GM12878 (cell line): ENCODE results near the gene RTP3. TPM values are rescaled to one million over a fixed set of nuclear protein-coding genes. Genes with fewer than 3 reads are reported as not detected.
A peak's percentile ranks its signal among the peaks of the same experiment; 100 is the strongest.

Source experiments
- ATAC-seq: fragments of 200-7000 bp; cut with Tn5 transposase; 3 replicates; pipeline ENCODE4 v1.9.1; 2020; ENCODE audit warnings: mild to moderate bottlenecking, moderate library complexity
- BruUV-seq: library from RNA; stranded (reverse); fragments of 400-500 nt; replicated peaks from 2 replicates; lab custom pipeline; 2021; lab: Mats Ljungman, UMichigan
- CTCF ChIA-PET: fragments of 300-600 bp; sonication (Branson Sonifier 250); formaldehyde crosslinking; extraction: SDS; loops from one replicate; lab custom pipeline; 2021; ENCODE audit warnings: inconsistent platforms; lab: Yijun Ruan, JAX
- POLR2A ChIA-PET: fragments of 350-600 bp; formaldehyde crosslinking; extraction: SDS; loops from one replicate; lab custom pipeline; 2021; ENCODE audit warnings: inconsistent platforms; lab: Charles Lee
- RAD21 ChIA-PET: fragments of 300-600 bp; sonication (Branson Sonifier 250); formaldehyde crosslinking; loops from one replicate; lab custom pipeline; 2023; ENCODE audit warnings: antibody characterized with exemption; ENCODE audit not compliant: unreplicated experiment; lab: Charles Lee
- SMC1A ChIA-PET: fragments of 300-600 bp; sonication (Branson Sonifier 250); formaldehyde crosslinking; loops from one replicate; lab custom pipeline; 2023; ENCODE audit not compliant: unreplicated experiment, uncharacterized antibody; lab: Charles Lee
- DNase-seq: peaks from one replicate; pipeline ENCODE4 v3.0.0-alpha.2; 2011; ENCODE audit warnings: low read depth, low spot score
- FAIRE-seq: peaks from 3 replicates; lab custom pipeline; 2011; peaks lifted over from hg19 to GRCh38; lab: Jason Lieb, UNC
- H2AFZ ChIP-seq: 2 replicates; pipeline ENCODE4 v1.6.0; 2011; ENCODE audit warnings: low read depth, low read length, control low read depth; ENCODE audit not compliant: control insufficient read depth
- H3K27ac ChIP-seq: 2 replicates; pipeline ENCODE4 v1.5.1; 2011; ENCODE audit warnings: control low read depth; ENCODE audit not compliant: control insufficient read depth, insufficient read depth
- H3K27me3 ChIP-seq, 2 experiments: replicated peaks in 1 of 2; 2 replicates each; pipeline versions ENCODE4 v1.6.0 to v1.6.1; 2011; ENCODE audit warnings: low read length in 1 of 2; ENCODE audit not compliant: control insufficient read depth in 2 of 2, insufficient read depth in 2 of 2
- H3K36me3 ChIP-seq, 2 experiments: 2 replicates each; pipeline ENCODE4 v1.5.1; 2011; ENCODE audit warnings: low read length in 1 of 2; ENCODE audit not compliant: control insufficient read depth in 2 of 2, insufficient read depth in 2 of 2
- H3K4me1 ChIP-seq: 2 replicates; pipeline ENCODE4 v1.6.1; 2011; ENCODE audit warnings: mild to moderate bottlenecking, low read length, moderate library complexity, mixed read lengths; ENCODE audit not compliant: control insufficient read depth, insufficient read depth
- H3K4me2 ChIP-seq: 2 replicates; pipeline ENCODE4 v1.6.0; 2011; ENCODE audit warnings: control low read depth; ENCODE audit not compliant: control insufficient read depth, insufficient read depth
- H3K4me3 ChIP-seq: fragments of 200-600 bp; sonication (generic); 2 replicates; pipeline ENCODE4 v1.5.1; 2016
- H3K79me2 ChIP-seq: 2 replicates; pipeline ENCODE4 v1.6.0; 2011; ENCODE audit warnings: low read length; ENCODE audit not compliant: control insufficient read depth, insufficient read depth
- H3K9ac ChIP-seq: 2 replicates; pipeline ENCODE4 v1.8.0; 2011; ENCODE audit warnings: low read length, control low read depth, mixed read lengths; ENCODE audit not compliant: control insufficient read depth, insufficient read depth
- H3K9me3 ChIP-seq: replicated peaks from 3 replicates; pipeline ENCODE4 v1.5.1; 2011; ENCODE audit warnings: mild to moderate bottlenecking, low read length; ENCODE audit not compliant: control insufficient read depth, insufficient read depth
- H4K20me1 ChIP-seq: 2 replicates; pipeline ENCODE4 v1.6.0; 2011; ENCODE audit not compliant: control insufficient read depth, insufficient read depth
- NFXL1 ChIP-seq: fragments of 450-650 bp; IDR thresholded peaks from 2 replicates; pipeline ENCODE4 v1.6.1; 2017; ENCODE audit warnings: antibody characterized with exemption, mild to moderate bottlenecking, borderline replicate concordance
- PML ChIP-seq: IDR thresholded peaks from 2 replicates; pipeline ENCODE4 v1.6.1; 2012; ENCODE audit warnings: low read length, inconsistent platforms
- RELA ChIP-seq: fragments of 450-650 bp; IDR thresholded peaks from 2 replicates; pipeline ENCODE4 v1.8.0; 2014; ENCODE audit warnings: borderline replicate concordance; ENCODE audit not compliant: partially characterized antibody
- SUZ12 ChIP-seq: fragments of 200-600 bp; sonication (generic); IDR thresholded peaks from one replicate; pipeline ENCODE4 v1.6.1; 2018; ENCODE audit warnings: antibody characterized with exemption, mild to moderate bottlenecking; ENCODE audit not compliant: unreplicated experiment
- TBL1XR1 ChIP-seq: IDR thresholded peaks from 2 replicates; pipeline ENCODE4 v1.6.1; 2012; ENCODE audit warnings: low read depth, low read length, improper control_type of control experiment
- YY1 ChIP-seq: IDR thresholded peaks from 2 replicates; pipeline ENCODE4 v1.6.1; 2011; ENCODE audit warnings: low read depth, mild to moderate bottlenecking, low read length
- WGBS: methylation state at CpG from one replicate; pipeline ENCODE4 v1.1.6; 2016; ENCODE audit warnings: low lambda C conversion rate; ENCODE audit not compliant: insufficient replicate concordance, insufficient coverage; ENCODE audit errors: missing lambda C conversion rate; 5-methylcytosine and 5-hydroxymethylcytosine counted together
- in situ Hi-C: fragments of 300-500 bp; cut with MboI; formaldehyde crosslinking; loops from 9 replicates; pipeline ENCODE4 v1.14.3; 2018; ENCODE audit warnings: mixed read lengths
- intact Hi-C: fragments of 100-400 bp; cut with micrococcal nuclease; formaldehyde crosslinking; loops from one replicate; pipeline ENCODE4 v1.14.2; 2022; ENCODE audit not compliant: unreplicated experiment
- polyA plus RNA-seq, 11 experiments: library from polyadenylated mRNA; depleted of rRNA in 4 of 11; unstranded in 6 of 11; stranded (reverse) in 5 of 11; fragments of >200 nt; fragmentation: Nextera tagmentation in 4 of 11; fragmentation: Illumina TruSeq in 1 of 11; extraction: Ambion mirVana in 4 of 11; extraction: Trizol in 1 of 11; gene quantifications; 1 replicate in 1 of 11; 2 replicates in 10 of 11; pipeline versions ENCODE4 v1.2.1 to v1.2.3, GENCODE V29; 2011 to 2016; ENCODE audit warnings: inconsistent platforms in 2 of 11, missing spikeins in 2 of 11, low read depth in 1 of 11
- total RNA-seq, 4 experiments: library from RNA; depleted of rRNA in 3 of 4; stranded (reverse); fragments of >200 nt in 3 of 4; fragmentation: Illumina TruSeq in 1 of 4; extraction: Trizol in 1 of 4; gene quantifications; 2 replicates each; pipeline versions ENCODE4 v1.2.1 to v1.2.3, GENCODE V29; 2013 to 2021

Gene RTP3
- total and polyA plus RNA-seq, 10 of the 15 experiments (the other 5 are each of a cell fraction or from before 2014, with no cell fraction given): 0.06 TPM; not detected in 9

DNA sequence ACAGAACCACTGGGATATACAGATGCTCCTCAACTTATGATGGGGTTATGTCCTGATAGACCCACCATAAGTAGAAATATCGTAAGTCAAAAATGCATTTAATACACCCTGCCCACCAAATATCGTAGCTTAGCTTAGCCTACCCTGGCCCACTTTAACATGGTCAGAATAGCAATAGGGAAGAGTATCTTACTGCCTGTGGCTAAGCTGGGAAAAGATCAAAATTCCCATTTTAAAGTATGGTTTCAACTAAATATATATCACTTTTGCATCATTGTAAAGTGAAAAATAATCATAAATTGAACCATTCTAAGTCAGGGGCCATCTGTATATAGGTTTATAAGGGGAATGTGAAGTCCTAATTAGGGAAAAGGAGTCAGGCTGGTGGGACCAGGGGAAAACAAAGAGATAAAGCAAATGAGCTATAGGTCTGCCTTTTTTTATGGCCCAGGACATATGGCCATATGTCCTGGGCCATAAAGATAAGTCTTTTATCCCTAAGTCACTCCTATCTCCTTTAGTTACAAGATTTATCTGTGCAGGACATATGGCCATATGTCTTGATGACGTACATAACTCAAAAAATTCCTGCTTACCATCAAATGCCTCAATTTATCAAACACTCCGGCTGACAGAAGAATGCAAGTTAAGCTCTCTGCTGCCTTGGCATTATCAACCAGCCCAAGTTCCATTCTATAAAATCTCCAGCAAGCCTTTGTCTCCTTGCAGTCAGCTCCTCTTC is 11.2 kb downstream of the RTP3 start:
- ChIA-PET RAD21 (interaction anchor here (1.0 to 1.4 kb wide), 2 partner anchors 20 to 121 kb away, joined by 3 read pairs; no protein-coding TSS in a partner anchor), POLR2A (interaction anchor here (0.6 kb wide), 1 partner anchor 403 kb away, joined by 3 read pairs; no protein-coding TSS in a partner anchor), CTCF (interaction anchor here (0.8 to 2.6 kb wide), 4 partner anchors 20 to 67 kb away, joined by 3 to 16 read pairs (median 6); no protein-coding TSS in a partner anchor), SMC1A (interaction anchor here (0.7 to 1.8 kb wide), 5 partner anchors 20 to 1475 kb away, joined by 3 to 5 read pairs (median 3); no protein-coding TSS in a partner anchor)
- Histone ChIP-seq H3K9ac (no peak overlapping the region), H3K79me2 (no peaks in the 10 kb centered on the region), H2AFZ (no peak overlapping the region), H3K4me3 (no peak overlapping the region), H3K4me2 (no peak overlapping the region), H3K4me1 (no peaks in the 10 kb centered on the region), H4K20me1 (no peaks in the 10 kb centered on the region), H3K27ac (no peak overlapping the region), H3K36me3 (no peaks in the 10 kb centered on the region), H3K27me3 (no peaks in the 10 kb centered on the region), H3K9me3 (peaks cover 2% of the 10 kb centered on the region; the same call in 2 of the 3 replicates)
- no peak for TF ChIP-seq SUZ12
- TF ChIP-seq PML: no peak
- TF ChIP-seq TBL1XR1: no peak
- TF ChIP-seq NFXL1: no peak
- BruUV-seq: no TSS peak
- FAIRE-seq (no peak), ATAC-seq (no peak), DNase-seq (no peak)
- intact Hi-C loops: no loop called here
- WGBS: 97% methylated on average over 4 of the region's 4 CpGs
- in situ Hi-C loops: no loop called here

GRCh38 chr3:46509661-46510187 is 11.9 kb downstream of the RTP3 start:
- no peaks in the 10 kb centered on the region for H4K20me1 ChIP-seq
- no peak overlapping the region for H3K9ac ChIP-seq
- SMC1A ChIA-PET: interaction anchor here (0.7 to 1.8 kb wide), 6 partner anchors 21 to 1475 kb away, joined by 3 to 5 read pairs (median 3); no protein-coding TSS in a partner anchor
- no peaks in the 10 kb centered on the region for H3K4me1 ChIP-seq
- H3K4me3 ChIP-seq: no peak overlapping the region
- no peaks in the 10 kb centered on the region for H3K79me2 ChIP-seq
- H3K4me2 ChIP-seq: no peak overlapping the region
- POLR2A ChIA-PET: no interaction called here
- 34% methylated on average over 4 of the region's 4 CpGs for WGBS
- peaks cover 2% of the 10 kb centered on the region; the same call in 1 of the 3 replicates for H3K9me3 ChIP-seq
- H3K27ac ChIP-seq: no peak overlapping the region
- H2AFZ ChIP-seq: peak overlapping the region; percentile 26
- in situ Hi-C loops (no loop called here), intact Hi-C loops (no loop called here)
- FAIRE-seq: no peak
- RAD21 ChIA-PET: interaction anchor here (1.0 to 1.4 kb wide), 2 partner anchors 20 to 120 kb away, joined by 3 read pairs; no protein-coding TSS in a partner anchor
- DNase-seq: no peak
- no peaks in the 10 kb centered on the region for H3K36me3 ChIP-seq
- BruUV-seq: no TSS peak
- TF ChIP-seq SUZ12 (no peak), YY1 (0 out of 2 replicates have a peak, but pooled peaks have one; percentile 20), RELA (no peak)
- H3K27me3 ChIP-seq: no peaks in the 10 kb centered on the region
- 0 out of 3 replicates have a peak, but pooled peaks have one; percentile 21 for ATAC-seq
- CTCF ChIA-PET: interaction anchor here (0.8 to 2.6 kb wide), 4 partner anchors 21 to 66 kb away, joined by 3 to 16 read pairs (median 6); no protein-coding TSS in a partner anchor
